T-cell (primary cell): ENCODE data around the gene IL2. TPM values are rescaled to one million over a fixed set of nuclear protein-coding genes. Genes with fewer than 3 reads are reported as not detected.

ENCODE experiments used
- ATAC-seq, 4 experiments: fragments of 200-7000 bp in 3 of 4; fragments of 150-1000 bp in 1 of 4; cut with Tn5 transposase; replicated peaks in 1 of 4; 1 replicate in 3 of 4; 2 replicates in 1 of 4; pipeline ENCODE4 v1.10.0; 2021; ENCODE audit warnings: moderate library complexity in 3 of 4, mild to moderate bottlenecking in 2 of 4, moderate number of reproducible peaks in 1 of 4
- CTCF ChIA-PET, 2 donors: fragments of 300-600 bp; sonication (Branson Sonifier 250); formaldehyde crosslinking; loops; one replicate each; lab custom pipeline; 2022; ENCODE audit warnings: antibody characterized with exemption in 2 of 2; lab: Charles Lee
- POLR2A ChIA-PET, 2 donors: fragments of 300-600 bp; sonication (Branson Sonifier 250); formaldehyde crosslinking; loops; one replicate each; lab custom pipeline; 2022; ENCODE audit warnings: antibody characterized with exemption in 2 of 2; lab: Charles Lee
- DNase-seq, 35 experiments: peaks; one replicate each; pipeline versions ENCODE4 v3.0.0 to v3.0.0-alpha.2; 2013 to 2023
- H3K27ac ChIP-seq: one replicate; pipeline ENCODE4 v1.5.1; 2013; ENCODE audit warnings: low read length
- H3K27me3 ChIP-seq, 2 experiments: replicated peaks in 1 of 2; 1 replicate in 1 of 2; 2 replicates in 1 of 2; pipeline versions ENCODE4 v1.6.1 to v1.7.0; 2013; ENCODE audit warnings: low read length in 1 of 2, mixed read lengths in 1 of 2; ENCODE audit not compliant: control insufficient read depth in 2 of 2, insufficient read depth in 2 of 2; ENCODE audit errors: extremely low read depth in 1 of 2
- H3K36me3 ChIP-seq, 2 donors: 1 replicate in 1 of 2; 2 replicates in 1 of 2; pipeline versions ENCODE4 v1.6.1 to v1.7.0; 2013; ENCODE audit warnings: low read length in 1 of 2; ENCODE audit not compliant: control insufficient read depth in 2 of 2, insufficient read depth in 1 of 2; ENCODE audit errors: extremely low read depth in 1 of 2
- H3K4me1 ChIP-seq, 2 experiments: 1 replicate in 1 of 2; 2 replicates in 1 of 2; pipeline versions ENCODE4 v1.6.1 to v1.7.0; 2013; ENCODE audit warnings: low read length in 2 of 2, mixed read lengths in 1 of 2; ENCODE audit not compliant: insufficient read depth in 2 of 2, control insufficient read depth in 1 of 2; ENCODE audit errors: extremely low read depth in 1 of 2
- H3K4me3 ChIP-seq, 2 donors: 1 replicate in 1 of 2; 2 replicates in 1 of 2; pipeline versions ENCODE4 v1.5.1 to v1.7.0; 2013; ENCODE audit warnings: mild to moderate bottlenecking in 2 of 2, low read length in 1 of 2, moderate library complexity in 1 of 2; ENCODE audit not compliant: control insufficient read depth in 1 of 2; ENCODE audit errors: extremely low read depth in 1 of 2
- H3K9me3 ChIP-seq: 2 replicates; pipeline ENCODE4 v1.7.0; 2013
- H3K27ac Mint-ChIP-seq, 2 donors: one replicate each; pipeline ENCODE4 v1.8.0; 2020 to 2021; ENCODE audit warnings: mild to moderate bottlenecking in 2 of 2, mixed read lengths in 2 of 2
- H3K27me3 Mint-ChIP-seq, 2 donors: one replicate each; pipeline ENCODE4 v1.8.0; 2021 to 2022; ENCODE audit warnings: mixed read lengths in 2 of 2
- H3K36me3 Mint-ChIP-seq: one replicate; pipeline ENCODE4 v1.8.0; 2021; ENCODE audit warnings: mixed read lengths
- H3K4me1 Mint-ChIP-seq, 3 donors: one replicate each; pipeline ENCODE4 v1.8.0; 2020 to 2022; ENCODE audit warnings: mixed read lengths in 3 of 3, mild to moderate bottlenecking in 1 of 3
- H3K4me3 Mint-ChIP-seq, 3 donors: one replicate each; pipeline ENCODE4 v1.8.0; 2020 to 2022; ENCODE audit warnings: mild to moderate bottlenecking in 3 of 3, mixed read lengths in 3 of 3, moderate library complexity in 3 of 3
- H3K9me3 Mint-ChIP-seq, 3 donors: one replicate each; pipeline ENCODE4 v1.8.0; 2020 to 2022; ENCODE audit warnings: mixed read lengths in 3 of 3
- WGBS: methylation state at CpG from one replicate; pipeline ENCODE4 v1.1.5; 2013; ENCODE audit warnings: missing lambda C conversion rate; ENCODE audit not compliant: insufficient coverage; 5-methylcytosine and 5-hydroxymethylcytosine counted together
- total RNA-seq, 35 experiments: library from RNA in 6 of 35; stranded (reverse) in 6 of 35; fragments of 120-200 nt in 1 of 35; gene quantifications; one replicate each; pipeline versions ENCODE4 v1.2.1 to v1.2.4 and lab custom pipeline; 2013 to 2026

IL2 gene
- total RNA-seq, 5 donors from 2014 or later (not counting 1 experiment from before 2014, with no cell fraction given) = 0.50 to 3.2 (median 1.4) TPM

DNA sequence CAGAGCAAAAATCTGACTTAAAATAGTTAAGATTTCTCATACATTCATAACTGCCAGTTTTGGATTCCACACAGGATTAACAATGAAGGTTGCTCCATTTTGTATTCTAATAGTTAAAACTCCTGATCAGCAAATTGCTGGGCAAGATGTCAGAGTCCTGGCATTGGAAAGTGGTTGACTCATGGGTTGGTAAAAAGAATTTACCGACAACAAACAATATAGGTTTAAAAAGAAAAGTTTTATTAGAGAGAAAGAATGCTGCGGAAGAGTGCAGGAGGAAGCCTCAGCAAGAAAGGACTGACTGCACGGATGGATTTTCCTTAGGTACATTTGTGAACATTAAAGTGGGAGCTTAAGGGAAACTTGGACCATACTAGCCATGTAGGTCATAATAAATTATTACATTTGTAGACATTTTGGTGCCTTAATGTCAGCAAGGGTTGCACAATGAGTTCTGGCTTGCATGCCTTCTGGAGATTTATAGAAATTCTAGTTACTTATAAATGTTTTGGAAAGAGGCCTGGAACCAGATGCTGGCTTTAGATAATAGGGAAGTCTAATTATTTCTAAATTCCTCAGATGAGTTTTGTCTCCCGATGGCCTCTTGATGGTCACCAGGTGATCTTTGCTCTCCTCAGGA lies 25.4 kb upstream of the IL2 start:
- no peaks in the 10 kb centered on the region for H3K36me3 ChIP-seq
- Mint-ChIP-seq H3K27ac (no peak overlapping the region), H3K9me3 (peaks cover 0 to 4% (median 3%) of the 10 kb centered on the region in 3 donors), H3K4me1 (no peaks in the 10 kb centered on the region), H3K36me3 (no peaks in the 10 kb centered on the region), H3K4me3 (no peak overlapping the region), H3K27me3 (peaks cover 0 to 13% of the 10 kb centered on the region in 2 donors)
- CTCF ChIA-PET = no interaction called here
- POLR2A ChIA-PET = interaction anchor here in 1 of 2 donors (0.7 kb wide), 1 partner anchor 648 kb away, joined by 4 read pairs; no protein-coding TSS in a partner anchor
- DNase-seq (no peak), ATAC-seq (no peak)
- H3K27ac ChIP-seq = no peak overlapping the region
- no peaks in the 10 kb centered on the region for H3K27me3 ChIP-seq
- no peaks in the 10 kb centered on the region for H3K4me1 ChIP-seq
- H3K4me3 ChIP-seq = no peak overlapping the region
- WGBS = 93% methylated on average over 3 of the region's 4 CpGs
- no peaks in the 10 kb centered on the region for H3K9me3 ChIP-seq

GRCh38 chr4:122480655-122481487 lies 24.3 kb upstream of the IL2 start:
- Histone ChIP-seq H3K9me3 (no peaks in the 10 kb centered on the region), H3K36me3 (no peaks in the 10 kb centered on the region), H3K27me3 (no peaks in the 10 kb centered on the region), H3K4me3 (no peak overlapping the region), H3K27ac (no peak overlapping the region), H3K4me1 (no peaks in the 10 kb centered on the region)
- Mint-ChIP-seq H3K27ac (no peak overlapping the region), H3K27me3 (peaks cover 0 to 13% of the 10 kb centered on the region in 2 donors), H3K4me3 (no peak overlapping the region), H3K4me1 (no peaks in the 10 kb centered on the region), H3K9me3 (peaks cover 0 to 4% (median 0%) of the 10 kb centered on the region in 3 donors), H3K36me3 (no peaks in the 10 kb centered on the region)
- DNase-seq (no peak), ATAC-seq (no peak)
- CTCF ChIA-PET = no interaction called here
- POLR2A ChIA-PET = no interaction called here
- WGBS = no CpG with 5 or more reads among the region's 1 CpG

DNA sequence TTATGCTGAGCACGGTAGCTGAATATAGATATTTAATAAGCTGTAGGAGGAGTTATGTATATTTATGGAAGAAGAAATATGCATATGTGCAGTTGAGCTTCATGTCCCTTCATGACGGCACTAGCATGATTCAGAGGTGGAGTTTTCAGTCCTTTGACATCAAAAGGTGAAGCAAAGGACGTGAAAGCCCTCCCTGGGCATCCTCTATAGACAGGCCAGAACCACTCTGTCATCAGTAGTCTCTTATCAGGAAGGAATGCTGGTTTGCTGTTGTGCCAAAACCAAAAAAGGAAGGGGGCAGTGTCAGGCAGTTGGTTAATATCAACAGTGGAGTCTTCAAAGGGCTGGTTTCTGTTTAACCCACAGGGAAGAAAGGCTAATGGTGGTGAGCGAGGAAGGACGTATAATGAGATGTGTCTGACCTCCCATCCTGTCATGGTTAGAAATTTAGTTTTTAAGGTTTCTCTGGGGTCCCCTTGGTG lies 23.5 kb upstream of the IL2 start:
- no peak overlapping the region for H3K4me3 ChIP-seq
- Mint-ChIP-seq H3K4me3 (no peak overlapping the region), H3K4me1 (no peaks in the 10 kb centered on the region), H3K36me3 (no peaks in the 10 kb centered on the region), H3K9me3 (peaks cover 0 to 7% (median 0%) of the 10 kb centered on the region in 3 donors), H3K27ac (no peak overlapping the region), H3K27me3 (peaks cover 0 to 13% of the 10 kb centered on the region in 2 donors)
- H3K9me3 ChIP-seq = no peaks in the 10 kb centered on the region
- no peak overlapping the region for H3K27ac ChIP-seq
- POLR2A ChIA-PET = no interaction called here
- H3K4me1 ChIP-seq = no peaks in the 10 kb centered on the region
- DNase-seq (no peak), ATAC-seq (no peak)
- no peaks in the 10 kb centered on the region for H3K36me3 ChIP-seq
- 67% methylated on average over 3 of the region's 5 CpGs for WGBS
- CTCF ChIA-PET = no interaction called here
- no peaks in the 10 kb centered on the region for H3K27me3 ChIP-seq

DNA sequence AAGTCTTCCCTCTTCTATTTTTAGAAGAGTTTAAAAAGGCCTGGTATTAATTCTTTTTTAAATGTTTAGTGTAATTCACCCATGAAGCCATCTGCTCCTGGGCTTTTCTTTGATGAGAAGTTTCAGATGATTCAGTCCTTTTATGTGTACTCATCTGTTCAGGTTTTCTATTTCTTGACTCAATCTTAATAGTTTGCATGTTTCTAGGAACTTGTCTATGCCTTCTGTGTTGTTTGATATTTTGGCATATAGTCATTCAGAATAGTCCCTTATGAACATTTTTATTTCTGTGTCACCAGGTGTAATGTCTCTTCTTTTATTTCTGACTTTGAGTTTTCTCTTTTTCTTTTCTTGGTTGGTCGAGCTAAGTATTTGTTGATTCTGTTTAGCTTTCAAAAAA lies 20.2 kb upstream of the IL2 start:
- no peaks in the 10 kb centered on the region for H3K4me1 Mint-ChIP-seq
- no peak overlapping the region for H3K4me3 Mint-ChIP-seq
- ATAC-seq (no peak), DNase-seq (no peak)
- Histone ChIP-seq H3K36me3 (no peaks in the 10 kb centered on the region), H3K4me1 (no peaks in the 10 kb centered on the region), H3K27ac (no peak overlapping the region), H3K27me3 (no peaks in the 10 kb centered on the region), H3K4me3 (no peak overlapping the region), H3K9me3 (no peaks in the 10 kb centered on the region)
- H3K36me3 Mint-ChIP-seq = no peaks in the 10 kb centered on the region
- H3K27ac Mint-ChIP-seq = no peak overlapping the region
- no CpG with 5 or more reads among the region's 1 CpG for WGBS
- CTCF ChIA-PET = no interaction called here
- peaks cover 0 to 3% of the 10 kb centered on the region in 2 donors for H3K27me3 Mint-ChIP-seq
- H3K9me3 Mint-ChIP-seq = peaks cover 0 to 14% (median 0%) of the 10 kb centered on the region in 3 donors
- POLR2A ChIA-PET = no interaction called here

GRCh38 chr4:122476126-122476525 lies 19.6 kb upstream of the IL2 start:
- Mint-ChIP-seq H3K9me3 (peaks cover 0 to 14% (median 0%) of the 10 kb centered on the region in 3 donors), H3K4me3 (no peak overlapping the region), H3K4me1 (no peaks in the 10 kb centered on the region), H3K27ac (no peak overlapping the region), H3K27me3 (peaks cover 0 to 3% of the 10 kb centered on the region in 2 donors), H3K36me3 (no peaks in the 10 kb centered on the region)
- Histone ChIP-seq H3K9me3 (no peaks in the 10 kb centered on the region), H3K4me3 (no peak overlapping the region), H3K4me1 (no peaks in the 10 kb centered on the region), H3K27ac (no peak overlapping the region), H3K36me3 (no peaks in the 10 kb centered on the region), H3K27me3 (no peaks in the 10 kb centered on the region)
- no peak for DNase-seq
- WGBS = no CpG with 5 or more reads among the region's 1 CpG
- no peak for ATAC-seq
- CTCF ChIA-PET = no interaction called here
- POLR2A ChIA-PET = no interaction called here

GRCh38 chr4:122475233-122475632 lies 18.7 kb upstream of the IL2 start:
- H3K9me3 Mint-ChIP-seq = peaks cover 0 to 14% (median 0%) of the 10 kb centered on the region in 3 donors
- no CpG with 5 or more reads among the region's 3 CpGs for WGBS
- Histone ChIP-seq H3K36me3 (no peaks in the 10 kb centered on the region), H3K9me3 (no peaks in the 10 kb centered on the region), H3K4me1 (no peaks in the 10 kb centered on the region), H3K27me3 (no peaks in the 10 kb centered on the region), H3K4me3 (no peak overlapping the region), H3K27ac (no peak overlapping the region)
- no peaks in the 10 kb centered on the region for H3K36me3 Mint-ChIP-seq
- no peaks in the 10 kb centered on the region for H3K4me1 Mint-ChIP-seq
- no peak overlapping the region for H3K27ac Mint-ChIP-seq
- no peak for DNase-seq
- ATAC-seq = no peak
- peaks cover 0 to 3% of the 10 kb centered on the region in 2 donors for H3K27me3 Mint-ChIP-seq
- POLR2A ChIA-PET = no interaction called here
- CTCF ChIA-PET = no interaction called here
- no peak overlapping the region for H3K4me3 Mint-ChIP-seq
